GM18508 (cell line): ENCODE results near the gene GNG2.

ENCODE experiments used
- ATAC-seq: cut with Tn5 transposase; IDR thresholded peaks from one replicate; pipeline ENCODE4 v1.9.1; 2021; ENCODE audit warnings: moderate number of reproducible peaks; ENCODE audit not compliant: insufficient read depth, unreplicated experiment

Gene GNG2

GRCh38 chr14:51989293-51990234 lies 129.2 kb downstream of the GNG2 start, which contains the start of gene RTRAF:
Gene RTRAF (plus strand): TSS chr14:51989546. CDS start chr14:51989640, 94 bp downstream.
- ATAC-seq = peak; percentile 79

GRCh38 chr14:51990488-51990887 lies 130.1 kb downstream of the GNG2 start:
- no peak for ATAC-seq

DNA sequence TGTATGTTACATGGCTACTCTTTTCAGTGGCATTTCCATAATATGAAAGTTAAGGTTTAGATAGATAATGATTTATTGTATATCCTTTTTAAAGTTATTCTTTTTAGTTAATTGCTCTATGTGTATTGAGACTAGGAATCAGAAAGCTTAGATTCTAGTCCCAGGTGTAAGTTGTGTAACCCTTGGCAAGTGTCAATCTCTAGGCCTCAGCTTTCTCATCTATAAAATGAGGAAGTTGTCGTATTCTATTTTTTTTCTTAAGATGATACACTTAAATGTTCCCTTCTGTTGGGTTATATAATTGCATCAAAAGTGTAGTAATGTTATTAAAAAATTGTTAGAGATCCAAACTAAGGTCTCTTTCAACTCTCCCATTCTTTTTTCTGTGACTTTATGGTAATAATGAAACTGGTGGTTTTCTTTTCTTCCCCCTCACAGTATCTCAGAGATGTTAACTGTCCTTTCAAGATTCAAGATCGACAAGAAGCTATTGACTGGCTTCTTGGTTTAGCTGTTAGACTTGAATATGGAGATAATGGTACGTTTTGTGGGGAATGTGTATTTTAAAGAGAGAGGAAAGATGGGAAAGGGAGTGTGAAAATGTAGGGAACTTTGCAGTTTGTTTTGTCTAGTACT lies 133.0 kb downstream of the GNG2 start:
- ATAC-seq = no peak

- no peak for ATAC-seq
These were observed 135.8 kb downstream of the GNG2 start for GRCh38 chr14:51996148-51996746.

DNA sequence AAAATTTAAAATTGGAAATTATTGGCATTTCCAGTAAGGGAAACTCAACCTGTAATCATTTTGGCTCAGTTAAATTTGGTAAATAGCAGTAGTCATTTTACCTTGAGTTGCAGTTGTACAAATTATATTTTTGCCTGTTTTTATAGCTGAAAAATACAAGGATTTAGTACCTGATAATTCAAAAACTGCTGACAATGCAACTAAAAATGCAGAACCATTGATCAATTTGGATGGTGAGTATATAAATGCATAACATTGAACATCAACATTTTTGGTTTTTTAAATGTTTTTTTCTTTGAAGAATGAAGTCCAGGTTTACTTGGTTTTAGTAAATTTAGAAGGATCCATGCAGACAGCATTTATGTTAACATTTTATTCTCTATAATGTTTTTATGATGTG lies 137.9 kb downstream of the GNG2 start:
- no peak for ATAC-seq

GRCh38 chr14:51999084-51999483 lies 138.7 kb downstream of the GNG2 start:
- no peak for ATAC-seq

DNA sequence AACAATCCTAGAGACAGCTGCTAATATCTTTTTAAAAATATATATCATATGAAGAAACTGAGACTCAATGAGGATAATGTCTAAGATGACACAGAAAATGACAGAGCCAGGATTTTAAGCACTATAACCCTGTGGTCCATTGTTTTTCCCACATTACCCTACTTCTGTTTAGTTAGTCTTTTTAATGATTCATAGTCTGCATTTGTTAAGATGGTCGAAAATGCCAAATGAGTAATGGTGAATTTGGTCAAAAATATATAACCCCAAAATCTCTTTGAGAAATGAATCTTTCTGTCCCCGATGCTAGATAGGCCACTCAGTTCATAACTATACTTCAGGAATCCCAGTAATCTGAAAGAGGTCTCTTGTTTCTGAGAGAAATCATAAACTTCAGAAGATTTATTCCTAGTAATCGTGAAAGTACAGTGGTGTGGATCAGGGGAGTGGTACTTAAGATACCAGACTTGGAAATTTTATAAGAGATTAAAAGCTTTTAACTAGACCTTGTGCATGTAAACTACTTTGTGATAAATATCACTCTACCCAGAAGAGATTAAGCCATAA lies 139.7 kb downstream of the GNG2 start:
- no peak for ATAC-seq

DNA sequence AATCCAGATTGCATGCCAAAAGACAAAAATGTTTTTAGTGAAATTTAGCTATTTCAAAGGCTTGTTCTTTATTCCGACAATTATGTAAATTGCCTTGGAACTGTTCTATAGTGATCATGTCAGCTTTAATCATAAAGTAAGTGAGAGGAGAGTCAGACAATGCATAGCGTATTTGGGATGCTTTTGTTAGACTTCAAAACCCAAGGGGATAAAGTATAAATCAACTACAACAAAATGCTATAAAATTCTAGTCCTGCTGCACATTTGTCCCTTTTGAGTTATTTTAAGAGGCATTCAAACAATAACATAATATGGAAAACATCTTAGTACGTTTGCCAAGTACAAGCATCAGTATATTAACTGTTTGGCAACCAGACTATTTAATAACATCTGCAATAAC lies 140.3 kb downstream of the GNG2 start:
- ATAC-seq = no peak

- no peak for ATAC-seq
These were observed 142.1 kb downstream of the GNG2 start for GRCh38 chr14:52002542-52002941.

GRCh38 chr14:52003324-52003723 lies 142.9 kb downstream of the GNG2 start:
- ATAC-seq = no peak

GRCh38 chr14:52005625-52006024 lies 145.2 kb downstream of the GNG2 start:
- ATAC-seq = no peak

DNA sequence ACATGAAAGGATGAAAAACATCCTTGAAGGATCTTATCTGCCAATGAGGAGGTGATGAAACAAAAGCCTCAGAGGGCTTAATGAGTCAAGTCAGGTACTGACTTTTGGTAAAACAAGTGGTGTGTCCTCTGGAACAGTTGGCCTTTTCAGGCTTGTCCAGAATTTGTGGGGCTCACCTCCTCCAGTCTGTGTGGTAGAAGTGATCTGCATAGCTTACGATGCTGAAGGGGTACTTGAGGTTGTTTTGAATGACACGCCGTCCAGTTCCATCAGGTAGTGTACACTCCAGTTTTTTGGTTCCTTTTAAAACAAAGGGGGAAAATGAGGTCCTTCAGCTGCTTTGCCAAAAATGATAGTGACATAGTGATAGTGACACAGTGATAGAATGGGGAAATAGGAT lies 145.9 kb downstream of the GNG2 start:
- no peak for ATAC-seq

DNA sequence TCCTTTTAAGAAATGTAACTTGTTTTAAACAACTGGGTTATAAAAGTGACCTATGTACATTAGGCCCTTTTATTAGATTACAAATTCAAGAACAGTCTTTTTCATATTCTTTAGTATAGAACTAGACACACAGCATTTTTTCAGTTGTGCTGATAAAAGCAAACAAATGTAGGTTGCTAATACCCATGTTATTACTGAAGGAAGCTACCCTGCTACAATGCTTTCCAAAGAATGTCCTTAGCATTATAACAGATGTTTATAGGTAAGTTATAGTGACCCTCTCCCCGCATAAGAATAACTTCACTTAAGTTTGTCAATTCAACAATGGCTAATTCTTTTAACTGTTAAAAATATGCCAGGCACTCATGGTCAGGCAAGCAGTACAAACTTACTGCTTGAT lies 146.8 kb downstream of the GNG2 start:
- no peak for ATAC-seq

DNA sequence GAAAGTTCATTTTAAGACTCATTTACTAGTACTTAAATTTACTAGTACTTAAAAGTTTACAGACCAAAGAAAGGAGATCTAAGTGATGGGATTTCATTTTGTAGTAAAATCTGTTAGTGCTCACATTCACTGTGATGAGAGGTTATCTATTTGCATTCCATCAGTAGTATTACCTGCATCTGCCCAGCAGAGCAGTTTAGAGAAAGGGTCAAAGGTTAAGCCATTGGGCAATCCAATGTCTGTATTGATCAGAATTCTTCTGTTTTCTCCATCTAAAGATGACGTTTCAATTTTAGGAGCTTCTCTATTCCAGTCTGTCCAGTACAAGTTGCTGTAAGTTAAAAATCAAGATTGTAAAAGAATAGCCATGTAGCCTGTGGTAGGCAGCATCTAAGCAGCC lies 147.2 kb downstream of the GNG2 start:
- ATAC-seq = no peak

DNA sequence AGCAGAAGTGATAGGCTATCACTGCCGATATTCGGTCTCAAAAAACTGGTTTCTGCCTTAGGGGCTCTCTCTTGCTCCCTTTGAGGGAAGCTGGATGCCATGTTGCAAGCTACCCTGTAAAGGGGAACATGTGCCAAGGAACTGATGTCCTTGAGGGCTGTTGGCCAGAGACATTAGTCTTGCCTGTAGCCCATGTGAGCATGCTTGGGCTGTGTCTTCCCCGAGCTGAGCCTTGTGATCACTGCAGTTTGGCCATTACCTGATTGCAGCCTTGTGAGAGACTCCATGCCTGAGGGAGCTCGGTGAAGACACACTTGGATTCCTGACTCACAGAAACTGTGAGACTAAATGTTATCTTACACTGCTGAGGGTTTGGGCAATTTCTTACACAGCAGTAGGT lies 147.7 kb downstream of the GNG2 start:
- no peak for ATAC-seq

GRCh38 chr14:52010173-52010693 lies 149.8 kb downstream of the GNG2 start:
- no peak for ATAC-seq

- no peak for ATAC-seq
These were observed 151.1 kb downstream of the GNG2 start for GRCh38 chr14:52011523-52011922.

- ATAC-seq = no peak
These were observed 152.2 kb downstream of the GNG2 start for GRCh38 chr14:52012635-52013034.

DNA sequence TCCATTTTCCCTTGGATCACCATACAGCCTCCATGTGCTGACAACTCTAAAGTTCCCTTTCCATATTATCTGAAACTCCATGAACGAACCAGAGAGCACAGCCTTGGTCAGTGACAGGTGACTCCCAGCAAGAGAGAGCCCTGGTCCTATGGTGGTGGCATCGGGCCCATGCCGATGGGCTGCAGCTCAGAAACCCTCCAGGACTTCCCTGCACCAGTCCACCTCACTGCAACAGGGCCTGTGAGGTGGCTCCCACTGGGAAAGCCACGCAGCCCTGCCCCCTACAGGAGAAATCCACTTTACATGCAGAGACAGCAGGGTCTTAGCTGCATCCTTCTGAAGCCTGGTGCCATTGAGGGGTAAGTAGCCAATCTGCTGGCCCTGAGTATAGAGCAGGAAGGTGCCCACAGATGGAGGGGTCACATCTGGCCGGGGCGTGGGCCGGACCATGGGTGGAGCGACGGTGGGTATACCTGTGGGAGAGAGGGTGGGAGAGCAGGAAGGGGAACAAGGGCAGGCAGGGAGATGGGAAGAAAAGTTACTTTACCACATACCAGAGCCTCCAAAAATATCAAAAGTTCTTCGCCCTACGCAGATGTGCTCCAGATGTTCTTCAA lies 153.7 kb downstream of the GNG2 start:
- ATAC-seq = no peak

GRCh38 chr14:52014601-52015267 lies 154.3 kb downstream of the GNG2 start:
- no peak for ATAC-seq
